Measurements from ENCODE around the gene MDFI.

DNA sequence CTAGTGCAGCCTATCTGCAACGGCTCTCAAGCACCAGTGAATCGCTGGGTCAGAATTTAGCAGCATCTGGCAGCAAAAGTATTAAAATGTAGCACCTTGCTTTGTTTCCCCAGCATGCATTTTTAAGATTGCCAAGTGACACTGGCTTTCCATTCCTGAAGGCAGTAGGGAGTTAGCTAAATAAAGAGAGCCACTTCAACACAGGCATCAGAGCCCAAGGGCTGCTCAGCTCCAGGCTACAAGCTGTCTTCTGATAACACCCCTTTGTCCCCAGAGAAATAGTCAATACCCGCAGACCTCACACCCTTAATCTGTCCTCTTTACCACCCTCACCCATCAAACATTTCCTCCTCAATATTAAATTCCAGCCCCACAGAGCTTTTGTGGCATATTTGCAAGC lies 19.7 kb upstream of the MDFI start:
- TF ChIP-seq EZH2 (IDR thresholded peaks at IDR 0.05; ENCODE audit: insufficient read depth, poor library complexity, severe bottlenecking) (no peak), EZH2phosphoT487 (IDR thresholded peaks at IDR 0.05; ENCODE audit: insufficient read depth, low read depth) (no peak)
